Naive thymus-derived CD4-positive, alpha-beta T cell (primary cell): ENCODE results near the gene IRAK1. TPM values are rescaled to one million over a fixed set of nuclear protein-coding genes. Genes with fewer than 3 reads are reported as not detected.

Experiments
- ATAC-seq: fragments of 150-1000 bp; cut with Tn5 transposase; 2 replicates; pipeline ENCODE4 v1.10.0; 2021; ENCODE audit warnings: mild to moderate bottlenecking, moderate library complexity
- CTCF ChIA-PET: fragments of 350-600 bp; sonication (Branson Sonifier 250); formaldehyde crosslinking; loops from one replicate; lab custom pipeline; 2021; ENCODE audit warnings: antibody characterized with exemption; lab: Charles Lee
- POLR2A ChIA-PET: fragments of 350-600 bp; sonication (Branson Sonifier 250); formaldehyde crosslinking; loops from one replicate; lab custom pipeline; 2021; ENCODE audit warnings: antibody characterized with exemption, inconsistent platforms; lab: Charles Lee
- DNase-seq, 9 donors: peaks; one replicate each; pipeline versions ENCODE4 v3.0.0 to v3.0.0-alpha.2; 2020 to 2022; ENCODE audit warnings: mixed read lengths in 1 of 9
- H3K27ac ChIP-seq: one replicate; pipeline ENCODE4 v1.7.0; 2013; ENCODE audit warnings: mild to moderate bottlenecking, low read depth, low read length, moderate library complexity
- H3K27me3 ChIP-seq, 2 donors: one replicate each; pipeline ENCODE4 v1.7.0; 2013; ENCODE audit warnings: low read length in 2 of 2, mild to moderate bottlenecking in 2 of 2, moderate library complexity in 2 of 2; ENCODE audit not compliant: control insufficient read depth in 2 of 2, insufficient read depth in 2 of 2
- H3K36me3 ChIP-seq, 3 experiments: 1 replicate in 2 of 3; 2 replicates in 1 of 3; pipeline ENCODE4 v1.7.0; 2013; ENCODE audit warnings: low read length in 3 of 3, mild to moderate bottlenecking in 3 of 3, moderate library complexity in 1 of 3; ENCODE audit not compliant: insufficient read depth in 3 of 3, control insufficient read depth in 2 of 3
- H3K4me1 ChIP-seq, 2 donors: one replicate each; pipeline ENCODE4 v1.7.0; 2013; ENCODE audit warnings: low read length in 2 of 2, mild to moderate bottlenecking in 2 of 2, moderate library complexity in 1 of 2; ENCODE audit not compliant: control insufficient read depth in 2 of 2, insufficient read depth in 2 of 2
- H3K4me3 ChIP-seq: 2 replicates; pipeline ENCODE4 v1.7.0; 2013; ENCODE audit warnings: mild to moderate bottlenecking, low read length
- H3K9me3 ChIP-seq, 3 experiments: 1 replicate in 2 of 3; 2 replicates in 1 of 3; pipeline ENCODE4 v1.7.0; 2013; ENCODE audit warnings: low read length in 3 of 3; ENCODE audit not compliant: control insufficient read depth in 2 of 3
- H3K27ac Mint-ChIP-seq, 9 donors: one replicate each; pipeline ENCODE4 v1.8.0; 2020 to 2022; ENCODE audit warnings: mixed read lengths in 9 of 9, mild to moderate bottlenecking in 8 of 9, moderate library complexity in 5 of 9, inconsistent platforms in 2 of 9
- H3K27me3 Mint-ChIP-seq, 5 donors: one replicate each; pipeline ENCODE4 v1.8.0; 2021 to 2022; ENCODE audit warnings: mixed read lengths in 5 of 5, mild to moderate bottlenecking in 1 of 5
- H3K36me3 Mint-ChIP-seq, 5 donors: one replicate each; pipeline ENCODE4 v1.8.0; 2020 to 2022; ENCODE audit warnings: mixed read lengths in 5 of 5, mild to moderate bottlenecking in 3 of 5, inconsistent platforms in 1 of 5
- H3K4me1 Mint-ChIP-seq, 7 donors: one replicate each; pipeline ENCODE4 v1.8.0; 2020 to 2022; ENCODE audit warnings: mixed read lengths in 7 of 7, mild to moderate bottlenecking in 3 of 7, inconsistent platforms in 1 of 7
- H3K4me3 Mint-ChIP-seq, 10 donors: one replicate each; pipeline ENCODE4 v1.8.0; 2020 to 2022; ENCODE audit warnings: mild to moderate bottlenecking in 10 of 10, mixed read lengths in 10 of 10, moderate library complexity in 6 of 10, inconsistent platforms in 2 of 10
- H3K9me3 Mint-ChIP-seq, 11 donors: one replicate each; pipeline ENCODE4 v1.8.0; 2020 to 2022; ENCODE audit warnings: mixed read lengths in 11 of 11, mild to moderate bottlenecking in 4 of 11, inconsistent platforms in 1 of 11, moderate library complexity in 1 of 11
- intact Hi-C, 2 donors: fragments of 100-400 bp; cut with micrococcal nuclease; formaldehyde crosslinking; loops; one replicate each; pipeline ENCODE4 v1.15.1; 2023
- polyA plus RNA-seq, 2 donors: library from polyadenylated mRNA; unstranded; fragments of 300-500 nt; fragmentation: Illumina TruSeq; gene quantifications; one replicate each; pipeline ENCODE4 v1.2.3, GENCODE V29; 2021
- total RNA-seq, 6 experiments: library from RNA in 5 of 6; stranded (reverse) in 5 of 6; gene quantifications; 1 replicate in 5 of 6; 2 replicates in 1 of 6; pipeline ENCODE4 v1.2.3 and lab custom pipeline; 2021 to 2026

IRAK1 gene
- total and polyA plus RNA-seq, 7 experiments from 2014 or later: 20.0 to 120 (median 57.5) TPM

DNA sequence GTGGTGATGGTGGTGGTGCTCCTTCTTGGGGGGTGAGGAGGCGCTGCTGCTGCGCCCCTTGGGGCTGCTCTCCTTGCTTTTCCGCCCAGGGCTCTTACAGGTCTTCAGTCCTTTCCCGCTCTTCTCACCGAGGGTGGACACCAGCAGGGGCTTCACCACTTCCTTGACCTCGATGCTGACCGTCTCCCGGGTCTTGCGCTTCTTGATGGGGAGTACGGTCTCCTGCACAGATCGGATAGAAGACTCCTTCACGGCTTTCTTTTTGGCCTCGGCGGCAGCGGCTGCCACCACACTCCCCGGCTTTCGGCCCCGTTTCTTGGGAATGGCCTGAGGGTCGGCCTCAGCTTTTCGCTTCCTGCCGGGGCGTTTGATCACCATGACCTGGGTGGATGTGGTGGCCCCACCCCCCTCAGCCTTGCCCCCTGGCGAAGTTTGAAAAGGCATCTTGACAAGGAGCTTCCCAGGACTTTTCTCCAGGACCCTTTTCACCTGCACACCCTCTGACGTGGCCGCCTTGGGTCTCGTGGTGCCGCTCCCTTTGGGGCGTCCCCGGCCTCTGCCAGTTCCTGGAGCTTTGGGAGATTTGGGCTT lies 11.1 kb upstream of the IRAK1 start:
- intact Hi-C loops: no loop called here
- peaks cover 0 to 21% (median 11%) of the 10 kb centered on the region in 7 donors for H3K4me1 Mint-ChIP-seq
- ChIA-PET CTCF (no interaction called here), POLR2A (no interaction called here)
- H3K4me3 Mint-ChIP-seq: no peak overlapping the region
- H3K36me3 ChIP-seq: peaks cover 0 to 54% (median 12%) of the 10 kb centered on the region in 3 experiments
- peaks cover 0 to 1% (median 0%) of the 10 kb centered on the region in 11 donors for H3K9me3 Mint-ChIP-seq
- H3K9me3 ChIP-seq: no peaks in the 10 kb centered on the region
- H3K4me1 ChIP-seq: no peaks in the 10 kb centered on the region
- no peak overlapping the region for H3K4me3 ChIP-seq
- no peak for ATAC-seq
- peaks cover 0 to 12% (median 0%) of the 10 kb centered on the region in 5 donors for H3K36me3 Mint-ChIP-seq
- no peak for DNase-seq
- no peak overlapping the region for H3K27ac ChIP-seq
- no peak overlapping the region for H3K27ac Mint-ChIP-seq
- no peaks in the 10 kb centered on the region for H3K27me3 ChIP-seq
- no peaks in the 10 kb centered on the region for H3K27me3 Mint-ChIP-seq

DNA sequence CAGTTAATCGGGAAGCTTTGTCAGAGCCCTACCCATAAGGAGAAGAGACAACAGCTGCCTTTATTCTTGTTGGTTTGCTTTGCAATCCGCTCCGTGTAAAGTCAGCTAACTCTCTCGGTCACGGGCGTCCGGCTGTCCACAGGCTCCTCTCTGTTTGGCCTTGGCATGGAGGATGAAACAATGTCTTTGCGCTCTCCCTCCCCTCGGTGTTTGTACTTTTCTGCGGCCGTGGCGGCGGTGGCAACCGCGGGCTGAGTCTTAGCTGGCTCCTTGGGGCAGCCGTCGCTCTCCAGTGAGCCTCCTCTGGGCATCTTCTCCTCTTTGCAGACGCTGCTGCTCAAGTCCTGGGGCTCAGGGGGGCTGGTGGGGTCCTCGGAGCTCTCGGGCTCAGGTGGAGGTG lies 10.6 kb upstream of the IRAK1 start:
- CTCF ChIA-PET: interaction anchor here (0.6 kb wide), 1 partner anchor 13 kb away, joined by 3 read pairs; no protein-coding TSS in a partner anchor
- ATAC-seq: no peak
- no peak for DNase-seq
- Histone ChIP-seq H3K27ac (no peak overlapping the region), H3K36me3 (peaks cover 0 to 54% (median 12%) of the 10 kb centered on the region in 3 experiments), H3K9me3 (no peaks in the 10 kb centered on the region), H3K27me3 (no peaks in the 10 kb centered on the region), H3K4me3 (no peak overlapping the region), H3K4me1 (no peaks in the 10 kb centered on the region)
- H3K27ac Mint-ChIP-seq: peak overlapping the region in 1 of 9 donors; percentile 65
- peaks cover 0 to 1% (median 0%) of the 10 kb centered on the region in 11 donors for H3K9me3 Mint-ChIP-seq
- POLR2A ChIA-PET: no interaction called here
- intact Hi-C loops: no loop called here
- no peak overlapping the region for H3K4me3 Mint-ChIP-seq
- H3K4me1 Mint-ChIP-seq: peaks cover 0 to 21% (median 11%) of the 10 kb centered on the region in 7 donors
- peaks cover 0 to 12% (median 0%) of the 10 kb centered on the region in 5 donors for H3K36me3 Mint-ChIP-seq
- H3K27me3 Mint-ChIP-seq: no peaks in the 10 kb centered on the region

DNA sequence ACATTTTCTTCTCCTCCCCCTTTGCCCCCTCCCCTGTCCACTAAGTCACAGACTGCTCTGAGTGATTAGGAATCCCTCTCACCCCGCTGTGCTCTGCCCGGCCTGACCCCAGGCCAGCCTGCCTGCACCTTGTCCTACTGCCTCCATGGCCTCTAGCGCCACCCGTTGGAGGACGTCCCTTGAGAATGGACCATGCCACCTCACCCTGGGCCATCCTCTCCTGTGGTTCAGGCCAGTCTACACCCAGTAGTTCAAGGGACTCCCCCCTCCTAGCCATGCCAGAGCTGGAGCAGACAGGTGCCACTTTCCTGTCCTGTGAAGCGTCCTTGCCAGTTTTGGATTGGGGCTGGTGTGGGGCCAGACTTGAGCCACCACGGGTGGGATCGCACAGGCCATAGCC lies 9.7 kb upstream of the IRAK1 start:
- Mint-ChIP-seq H3K9me3 (peaks cover 0 to 1% (median 0%) of the 10 kb centered on the region in 11 donors), H3K36me3 (peaks cover 0 to 12% (median 0%) of the 10 kb centered on the region in 5 donors), H3K4me3 (no peak overlapping the region), H3K4me1 (peaks cover 0 to 15% (median 6%) of the 10 kb centered on the region in 7 donors), H3K27ac (peak overlapping the region in 2 of 9 donors; percentile 24 to 65), H3K27me3 (no peaks in the 10 kb centered on the region)
- ATAC-seq (no peak), DNase-seq (no peak)
- CTCF ChIA-PET: no interaction called here
- Histone ChIP-seq H3K4me3 (no peak overlapping the region), H3K4me1 (no peaks in the 10 kb centered on the region), H3K9me3 (no peaks in the 10 kb centered on the region), H3K36me3 (peaks cover 0 to 54% (median 8%) of the 10 kb centered on the region in 3 experiments), H3K27me3 (no peaks in the 10 kb centered on the region), H3K27ac (no peak overlapping the region)
- POLR2A ChIA-PET: interaction anchor here (1.5 kb wide), 1 partner anchor 9 kb away, joined by 3 read pairs; the partner anchor contains the start of gene IRAK1
- intact Hi-C loops: no loop called here

DNA sequence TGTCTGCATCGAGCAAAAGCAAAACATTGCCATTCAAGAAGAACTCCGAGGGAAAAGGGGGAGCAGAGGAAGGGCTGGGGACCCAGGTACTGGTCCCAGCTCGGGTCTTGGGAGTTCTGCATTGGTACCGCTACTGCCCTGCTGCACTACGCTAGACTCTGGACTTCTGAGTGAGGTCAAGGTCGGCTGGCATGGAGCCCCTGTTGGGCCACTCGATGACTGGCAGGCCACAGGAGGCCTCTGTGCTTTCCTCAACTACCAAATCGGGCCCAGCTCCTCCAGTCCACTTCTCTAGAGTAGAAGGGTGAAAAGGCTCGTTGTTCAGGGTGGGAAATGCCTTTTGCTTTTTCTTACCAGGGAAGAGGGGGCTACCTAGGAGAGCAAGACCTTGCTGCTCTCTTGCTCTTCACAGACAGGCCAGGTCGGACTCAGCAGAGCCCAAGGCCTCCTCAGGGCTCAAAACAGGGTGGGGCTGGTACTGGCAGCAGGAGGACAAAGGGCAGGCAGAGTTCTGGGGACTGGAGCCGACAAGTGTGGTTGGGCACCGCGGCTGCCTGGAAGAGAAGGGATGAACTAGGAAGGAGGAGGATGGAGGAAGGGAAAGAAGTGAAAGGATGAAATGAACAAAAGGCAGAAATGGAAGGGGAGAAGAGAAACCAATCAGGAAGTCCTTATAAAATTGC lies 8.9 kb upstream of the IRAK1 start:
- Histone ChIP-seq H3K27me3 (no peaks in the 10 kb centered on the region), H3K4me3 (no peak overlapping the region), H3K36me3 (peaks cover 0 to 54% (median 8%) of the 10 kb centered on the region in 3 experiments), H3K9me3 (no peaks in the 10 kb centered on the region), H3K4me1 (no peaks in the 10 kb centered on the region), H3K27ac (no peak overlapping the region)
- Mint-ChIP-seq H3K27me3 (no peaks in the 10 kb centered on the region), H3K9me3 (peaks cover 0 to 1% (median 0%) of the 10 kb centered on the region in 11 donors), H3K4me3 (peak overlapping the region in 1 of 10 donors; percentile 48), H3K27ac (peak overlapping the region in 7 of 9 donors; percentile 12 to 79 (median 29)), H3K36me3 (peaks cover 0 to 12% (median 0%) of the 10 kb centered on the region in 5 donors), H3K4me1 (peaks cover 0 to 12% (median 4%) of the 10 kb centered on the region in 7 donors)
- ATAC-seq (no peak), DNase-seq (no peak)
- intact Hi-C loops: no loop called here
- POLR2A ChIA-PET: interaction anchor here (0.5 to 1.5 kb wide), 2 partner anchors 9 to 107 kb away, joined by 3 read pairs; partner anchors contain the start of gene IRAK1
- CTCF ChIA-PET: no interaction called here

DNA sequence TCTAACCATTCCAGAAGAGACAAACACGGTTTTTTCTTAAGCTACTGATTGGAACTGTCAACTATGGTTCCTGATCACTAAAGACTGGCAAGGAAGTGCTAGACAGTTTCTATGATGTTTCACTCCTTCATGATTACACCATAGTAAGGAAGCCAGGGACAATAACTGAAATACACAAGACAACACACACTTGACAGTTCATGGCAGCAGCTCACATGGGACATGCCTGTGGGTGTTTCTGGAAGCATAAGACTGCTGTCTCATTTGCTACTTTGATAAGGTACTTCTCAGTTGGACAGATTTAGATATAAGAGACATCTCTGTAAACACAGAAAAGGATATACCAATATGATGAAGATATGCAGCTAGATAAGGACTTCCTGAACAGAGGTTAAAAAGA lies 8.3 kb upstream of the IRAK1 start:
- Mint-ChIP-seq H3K4me3 (no peak overlapping the region), H3K27ac (peak overlapping the region in 5 of 9 donors; percentile 12 to 79 (median 25)), H3K4me1 (peaks cover 0 to 15% (median 6%) of the 10 kb centered on the region in 7 donors), H3K9me3 (peaks cover 0 to 1% (median 0%) of the 10 kb centered on the region in 11 donors), H3K36me3 (peaks cover 0 to 12% (median 0%) of the 10 kb centered on the region in 5 donors), H3K27me3 (no peaks in the 10 kb centered on the region)
- Histone ChIP-seq H3K27me3 (no peaks in the 10 kb centered on the region), H3K9me3 (no peaks in the 10 kb centered on the region), H3K4me1 (no peaks in the 10 kb centered on the region), H3K4me3 (no peak overlapping the region), H3K36me3 (peaks cover 0 to 52% (median 8%) of the 10 kb centered on the region in 3 experiments), H3K27ac (no peak overlapping the region)
- no peak for ATAC-seq
- intact Hi-C loops: no loop called here
- ChIA-PET CTCF (no interaction called here), POLR2A (interaction anchor here (0.5 to 1.2 kb wide), 3 partner anchors 48 to 351 kb away, joined by 3 read pairs; partner anchors contain the start of gene EMD)
- DNase-seq: no peak

DNA sequence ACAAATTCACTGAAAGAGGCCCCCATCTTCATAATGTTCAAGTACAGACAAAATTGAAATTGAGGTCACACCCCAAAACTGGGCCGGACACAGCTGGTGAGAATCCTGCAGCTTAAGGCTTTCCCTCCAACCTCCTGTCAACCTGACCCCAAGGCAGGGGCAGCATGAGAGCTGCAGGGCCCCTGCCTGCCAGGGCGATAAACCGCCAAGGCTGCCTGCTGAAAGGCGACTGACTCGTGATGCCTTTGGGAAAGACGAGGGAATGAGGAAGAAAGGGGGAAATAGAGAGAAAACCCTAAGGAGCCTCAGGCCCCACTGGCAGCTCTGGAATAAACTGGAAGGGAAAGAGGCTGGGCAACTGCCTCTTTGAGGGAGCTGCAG lies 7.3 kb upstream of the IRAK1 start:
- DNase-seq: no peak
- peaks cover 0 to 16% (median 2%) of the 10 kb centered on the region in 7 donors for H3K4me1 Mint-ChIP-seq
- no peak overlapping the region for H3K4me3 Mint-ChIP-seq
- Histone ChIP-seq H3K4me1 (no peaks in the 10 kb centered on the region), H3K27me3 (no peaks in the 10 kb centered on the region), H3K36me3 (peaks cover 0 to 42% (median 8%) of the 10 kb centered on the region in 3 experiments), H3K9me3 (no peaks in the 10 kb centered on the region), H3K4me3 (no peak overlapping the region), H3K27ac (no peak overlapping the region)
- peaks cover 0 to 7% (median 0%) of the 10 kb centered on the region in 5 donors for H3K36me3 Mint-ChIP-seq
- intact Hi-C loops: no loop called here
- H3K27me3 Mint-ChIP-seq: no peaks in the 10 kb centered on the region
- no peak for ATAC-seq
- ChIA-PET CTCF (no interaction called here), POLR2A (interaction anchor here (1.2 kb wide), 2 partner anchors 13 to 47 kb away, joined by 3 to 4 read pairs; no protein-coding TSS in a partner anchor)
- peak overlapping the region in 1 of 9 donors; percentile 36 for H3K27ac Mint-ChIP-seq
- H3K9me3 Mint-ChIP-seq: peaks cover 0 to 1% (median 0%) of the 10 kb centered on the region in 11 donors
